ENCODE results near the gene MYH9.

- TF ChIP-seq POLR2A (IDR thresholded peaks at IDR 0.05) (no peak), CTCF (IDR thresholded peaks at IDR 0.05) (no peak)
These were observed 102.2 kb downstream of the MYH9 start for GRCh38 chr22:36285545-36285944.

Measured in esophagus squamous epithelium (tissue), 4 donors.